HG03064 (cell line): ENCODE results near the gene DCUN1D3.
A peak's percentile ranks its signal among the peaks of the same experiment; 100 is the strongest.

Source experiments
- ATAC-seq: cut with Tn5 transposase; IDR thresholded peaks from one replicate; pipeline ENCODE4 v1.9.1; 2021; ENCODE audit warnings: low read depth; ENCODE audit not compliant: unreplicated experiment

Gene DCUN1D3

GRCh38 chr16:20920799-20921198 is 20.6 kb upstream of the DCUN1D3 start:
- ATAC-seq: no peak

GRCh38 chr16:20920091-20920490 is 19.9 kb upstream of the DCUN1D3 start:
- no peak for ATAC-seq

- no peak for ATAC-seq
These were observed 18.5 kb upstream of the DCUN1D3 start for GRCh38 chr16:20918486-20919239.

DNA sequence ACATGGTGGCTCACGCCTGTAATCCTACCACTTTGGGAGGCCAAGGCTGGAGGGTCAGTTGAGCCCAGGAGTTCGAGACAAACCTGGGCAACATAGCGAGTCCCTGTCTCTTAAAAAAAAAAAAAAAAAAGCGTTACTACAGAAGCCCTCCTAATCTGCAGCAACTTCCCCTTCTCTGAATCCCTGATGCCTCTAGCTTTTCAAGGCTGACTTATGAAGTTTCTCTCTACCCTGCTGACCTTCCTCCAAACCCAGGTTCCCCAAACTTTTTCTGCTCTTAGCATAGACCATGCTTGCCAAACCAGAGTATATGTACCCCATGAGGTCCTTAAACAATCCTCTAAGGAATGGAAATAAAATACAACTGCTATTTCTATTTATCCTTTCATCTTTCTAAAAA is 16.8 kb upstream of the DCUN1D3 start:
- no peak for ATAC-seq

DNA sequence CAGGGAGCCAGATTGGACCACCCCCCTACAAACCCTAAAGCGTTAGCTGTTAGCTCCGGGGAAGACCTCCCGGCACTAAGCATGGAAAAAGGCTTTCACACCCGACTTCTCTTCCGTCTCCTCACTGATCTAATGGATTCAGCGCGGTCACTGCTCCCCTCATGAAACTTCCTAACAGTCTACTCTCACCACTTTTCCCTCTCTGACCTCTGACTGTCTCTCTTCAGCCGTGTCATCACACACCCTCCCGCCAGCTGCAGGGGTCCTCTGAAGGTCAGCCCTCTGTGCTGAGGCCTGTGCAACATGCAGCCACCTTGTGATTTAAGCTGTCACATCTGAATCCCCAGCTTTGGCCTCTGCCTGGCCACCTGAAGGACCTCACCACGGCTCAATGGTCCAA is 16.1 kb upstream of the DCUN1D3 start:
- ATAC-seq: no peak

GRCh38 chr16:20911361-20911760 is 11.2 kb upstream of the DCUN1D3 start:
- no peak for ATAC-seq

GRCh38 chr16:20910781-20911321 is 10.7 kb upstream of the DCUN1D3 start:
- no peak for ATAC-seq

- ATAC-seq: no peak
These were observed 6.4 kb upstream of the DCUN1D3 start for GRCh38 chr16:20906341-20907255.

GRCh38 chr16:20905576-20905975 is 5.4 kb upstream of the DCUN1D3 start:
- ATAC-seq: no peak

- no peak for ATAC-seq
These were observed 4.4 kb upstream of the DCUN1D3 start for GRCh38 chr16:20904507-20905081.

GRCh38 chr16:20903899-20904506 is 3.8 kb upstream of the DCUN1D3 start:
- ATAC-seq: no peak

DNA sequence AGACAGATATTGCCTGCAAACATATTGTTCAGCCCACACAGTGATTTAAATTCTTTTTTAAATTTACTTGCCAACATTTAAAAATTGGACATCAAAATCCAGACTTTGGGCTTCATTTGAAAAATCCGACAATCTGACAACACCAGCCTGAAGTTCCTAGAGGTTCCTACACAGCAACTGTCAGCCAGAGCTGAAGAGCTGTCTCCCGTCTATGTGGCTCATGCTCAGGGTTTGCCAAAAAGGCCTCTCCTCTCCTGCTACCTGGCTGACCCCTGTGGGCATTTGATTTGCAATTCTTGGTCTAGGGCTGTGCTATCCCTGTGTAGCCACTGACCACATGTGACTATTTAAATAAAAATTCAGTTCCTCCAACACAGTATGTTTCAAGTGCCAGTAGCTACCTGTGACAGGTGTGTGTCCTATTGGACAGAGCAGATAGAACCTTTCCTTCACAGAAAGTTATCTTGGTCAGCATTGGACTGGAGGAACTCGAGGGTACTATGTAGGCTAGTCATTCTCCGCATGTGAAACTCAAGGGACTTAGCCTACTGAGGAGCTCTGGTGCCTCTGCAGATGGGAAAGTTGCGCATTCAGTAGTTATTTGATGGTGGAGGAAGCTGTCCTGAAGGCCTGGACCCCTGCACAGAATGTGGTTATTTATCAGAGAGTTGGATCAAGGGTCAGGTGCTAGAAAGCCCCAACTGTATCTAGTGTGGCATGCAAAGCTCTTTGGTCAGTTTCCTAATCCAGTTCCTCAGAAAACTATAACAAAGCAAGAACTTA is 3.1 kb upstream of the DCUN1D3 start:
- ATAC-seq: no peak

DNA sequence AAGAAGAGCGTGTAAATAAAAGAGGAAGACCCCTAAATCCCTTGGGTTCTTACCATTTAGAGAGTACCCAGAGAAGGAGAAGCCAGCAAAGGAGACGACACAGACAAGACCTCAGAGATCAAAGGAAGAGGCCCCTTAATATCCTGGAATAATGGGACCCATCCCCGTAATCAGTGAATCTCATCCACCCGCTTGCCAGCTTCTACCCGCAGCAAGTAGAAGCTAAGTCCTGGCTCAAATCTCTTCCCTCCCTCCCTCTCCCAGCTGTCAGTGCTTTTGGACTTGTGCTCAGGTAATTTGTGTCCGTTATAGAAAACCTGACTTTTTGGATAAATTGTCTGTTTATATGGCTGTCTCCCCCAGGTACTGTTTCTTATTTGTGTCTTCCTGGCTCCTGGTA is 2.3 kb upstream of the DCUN1D3 start:
- no peak for ATAC-seq

GRCh38 chr16:20901436-20902112 is 1.4 kb upstream of the DCUN1D3 start:
- ATAC-seq: peak; percentile 16

GRCh38 chr16:20901068-20901435 is 894 bp upstream of the DCUN1D3 start:
- no peak for ATAC-seq

- ATAC-seq: no peak
These were observed 470 bp downstream of the DCUN1D3 start for GRCh38 chr16:20899477-20900298.

- no peak for ATAC-seq
These were observed 1.1 kb downstream of the DCUN1D3 start for GRCh38 chr16:20899071-20899470.

DNA sequence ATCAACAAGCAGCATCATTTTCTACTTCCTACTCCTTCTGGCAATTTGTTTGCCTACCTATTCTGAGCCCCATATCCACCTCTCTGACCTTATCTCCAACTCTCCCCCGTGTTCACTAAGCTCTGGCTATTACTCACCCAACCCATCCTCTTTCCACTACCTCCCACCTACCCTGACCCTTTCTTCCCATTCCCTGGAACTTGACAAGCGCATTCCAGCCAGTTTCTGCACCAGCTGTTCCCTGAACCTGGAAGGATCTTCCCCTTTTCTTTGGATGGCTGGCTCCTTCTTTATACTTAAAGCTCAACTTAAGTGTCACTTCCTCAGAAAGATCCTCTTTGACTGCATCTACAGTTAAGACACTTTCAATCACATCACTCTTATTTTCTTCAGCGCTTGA is 2.2 kb downstream of the DCUN1D3 start:
- no peak for ATAC-seq
